ENCODE data around the gene GPR148.

GRCh38 chr2:130720036-130720435 is 8.8 kb upstream of the GPR148 start:
- TF ChIP-seq CTCF (IDR thresholded peaks at IDR 0.05 in 2 of 3, conservative IDR thresholded peaks at IDR 0.05 in 1 of 3; ENCODE audit: borderline replicate concordance in 1 of 3, insufficient read depth in 1 of 3, low read depth in 2 of 3, low read length in 2 of 3) (no peak), MAX (IDR thresholded peaks at IDR 0.05) (no peak), POLR2A (IDR thresholded peaks at IDR 0.05; ENCODE audit: borderline replicate concordance, extremely low read depth, insufficient read depth, insufficient read length) (no peak), SP1 (IDR thresholded peaks at IDR 0.05; ENCODE audit: low read depth) (no peak), ZBTB33 (IDR thresholded peaks at IDR 0.05; ENCODE audit: extremely low read depth, insufficient replicate concordance, low read length) (no peak), ATF3 (IDR thresholded peaks at IDR 0.05) (no peak), EZH2 (IDR thresholded peaks at IDR 0.05) (no peak), CEBPB (IDR thresholded peaks at IDR 0.05; ENCODE audit: low read depth) (no peak), RAD21 (IDR thresholded peaks at IDR 0.05; ENCODE audit: low read depth) (no peak), SRF (IDR thresholded peaks at IDR 0.05; ENCODE audit: low read depth) (no peak), SIN3A (IDR thresholded peaks at IDR 0.05; ENCODE audit: low read depth) (no peak)

Measured in HCT116 (cell line).